ENCODE results near the gene BORCS6. TPM values are rescaled to one million over a fixed set of nuclear protein-coding genes. Genes with fewer than 3 reads are reported as not detected.

Gene BORCS6
- total and polyA plus RNA-seq, 2 of the 13 experiments (the other 11 are each of a cell fraction or from before 2014, with no cell fraction given) = 2.0 to 5.1 TPM

DNA sequence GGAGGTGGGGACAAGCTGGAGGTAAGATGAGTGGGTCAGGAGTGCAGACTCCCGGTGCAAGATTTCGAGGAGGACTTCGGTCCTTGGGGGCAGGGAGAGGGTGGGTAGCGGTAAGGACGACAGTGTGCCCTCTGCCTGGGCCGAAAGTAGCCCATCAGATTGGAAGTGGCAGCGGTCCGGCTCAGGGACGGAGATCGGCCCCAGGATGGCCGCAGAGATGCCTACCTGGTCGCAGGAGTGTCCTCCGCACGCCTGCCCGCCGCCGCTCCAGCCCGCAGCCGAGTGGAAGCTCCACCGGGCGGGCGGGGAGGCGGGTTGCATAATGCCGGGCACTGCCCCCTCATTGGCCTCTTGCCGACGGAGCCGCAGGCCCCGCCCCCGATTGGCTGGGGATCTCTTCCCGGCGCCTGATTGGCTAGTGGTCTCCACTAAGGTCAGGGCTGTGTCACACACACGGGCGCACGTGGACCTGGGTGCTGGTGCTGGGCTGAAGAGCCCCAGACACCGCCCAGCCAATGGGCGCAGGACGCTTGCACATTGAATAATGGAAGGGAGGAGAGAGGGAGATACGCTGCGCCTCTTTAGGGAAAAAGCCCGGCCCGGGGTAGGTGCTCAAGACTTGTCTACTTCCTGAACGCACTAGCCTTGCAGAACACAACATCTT is 37.7 kb downstream of the BORCS6 start, which contains the start of gene PER1 (continued):
- TF ChIP-seq DNMT1 (CRISPR knock-in tag; IDR thresholded peaks at IDR 0.05) (no peak), ZNF619 (CRISPR knock-in tag; IDR thresholded peaks at IDR 0.05) (no peak), JDP2 (CRISPR knock-in tag; IDR thresholded peaks at IDR 0.05; ENCODE audit: borderline replicate concordance) (no peak), KDM5B (CRISPR knock-in tag; IDR thresholded peaks at IDR 0.05; ENCODE audit: borderline replicate concordance) (peak; percentile 65; the same call in 1 of the 2 replicates), ZFX (CRISPR knock-in tag; IDR thresholded peaks at IDR 0.05; ENCODE audit: low read depth) (peak; percentile 36; the same call in 1 of the 2 replicates), HOXA3 (CRISPR knock-in tag; IDR thresholded peaks at IDR 0.05) (peak; percentile 43), POLR2A (IDR thresholded peaks at IDR 0.05; ENCODE audit: insufficient read depth in 1 of 2, low read depth in 2 of 2, low read length in 2 of 2) (peak; percentile 30 to 79; a peak in 2 of 4 replicates), MED1 (CRISPR knock-in tag; IDR thresholded peaks at IDR 0.05) (peak; percentile 29; the same call in 1 of the 2 replicates), NFIB (CRISPR knock-in tag; IDR thresholded peaks at IDR 0.05; ENCODE audit: borderline replicate concordance) (no peak), ZNF572 (CRISPR knock-in tag; IDR thresholded peaks at IDR 0.05) (no peak), GTF3A (CRISPR knock-in tag; conservative IDR thresholded peaks at IDR 0.05) (no peak), SIX4 (CRISPR knock-in tag; IDR thresholded peaks at IDR 0.05) (0 out of 2 replicates have a peak, but pooled peaks have one; percentile 27)
- TF ChIP-seq, protein P1, sequence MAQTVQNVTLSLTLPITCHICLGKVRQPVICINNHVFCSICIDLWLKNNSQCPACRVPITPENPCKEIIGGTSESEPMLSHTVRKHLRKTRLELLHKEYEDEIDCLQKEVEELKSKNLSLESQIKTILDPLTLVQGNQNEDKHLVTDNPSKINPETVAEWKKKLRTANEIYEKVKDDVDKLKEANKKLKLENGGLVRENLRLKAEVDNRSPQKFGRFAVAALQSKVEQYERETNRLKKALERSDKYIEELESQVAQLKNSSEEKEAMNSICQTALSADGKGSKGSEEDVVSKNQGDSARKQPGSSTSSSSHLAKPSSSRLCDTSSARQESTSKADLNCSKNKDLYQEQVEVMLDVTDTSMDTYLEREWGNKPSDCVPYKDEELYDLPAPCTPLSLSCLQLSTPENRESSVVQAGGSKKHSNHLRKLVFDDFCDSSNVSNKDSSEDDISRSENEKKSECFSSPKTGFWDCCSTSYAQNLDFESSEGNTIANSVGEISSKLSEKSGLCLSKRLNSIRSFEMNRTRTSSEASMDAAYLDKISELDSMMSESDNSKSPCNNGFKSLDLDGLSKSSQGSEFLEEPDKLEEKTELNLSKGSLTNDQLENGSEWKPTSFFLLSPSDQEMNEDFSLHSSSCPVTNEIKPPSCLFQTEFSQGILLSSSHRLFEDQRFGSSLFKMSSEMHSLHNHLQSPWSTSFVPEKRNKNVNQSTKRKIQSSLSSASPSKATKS (CRISPR knock-in tag; IDR thresholded peaks at IDR 0.05) = no peak
- TF ChIP-seq, protein P2, sequence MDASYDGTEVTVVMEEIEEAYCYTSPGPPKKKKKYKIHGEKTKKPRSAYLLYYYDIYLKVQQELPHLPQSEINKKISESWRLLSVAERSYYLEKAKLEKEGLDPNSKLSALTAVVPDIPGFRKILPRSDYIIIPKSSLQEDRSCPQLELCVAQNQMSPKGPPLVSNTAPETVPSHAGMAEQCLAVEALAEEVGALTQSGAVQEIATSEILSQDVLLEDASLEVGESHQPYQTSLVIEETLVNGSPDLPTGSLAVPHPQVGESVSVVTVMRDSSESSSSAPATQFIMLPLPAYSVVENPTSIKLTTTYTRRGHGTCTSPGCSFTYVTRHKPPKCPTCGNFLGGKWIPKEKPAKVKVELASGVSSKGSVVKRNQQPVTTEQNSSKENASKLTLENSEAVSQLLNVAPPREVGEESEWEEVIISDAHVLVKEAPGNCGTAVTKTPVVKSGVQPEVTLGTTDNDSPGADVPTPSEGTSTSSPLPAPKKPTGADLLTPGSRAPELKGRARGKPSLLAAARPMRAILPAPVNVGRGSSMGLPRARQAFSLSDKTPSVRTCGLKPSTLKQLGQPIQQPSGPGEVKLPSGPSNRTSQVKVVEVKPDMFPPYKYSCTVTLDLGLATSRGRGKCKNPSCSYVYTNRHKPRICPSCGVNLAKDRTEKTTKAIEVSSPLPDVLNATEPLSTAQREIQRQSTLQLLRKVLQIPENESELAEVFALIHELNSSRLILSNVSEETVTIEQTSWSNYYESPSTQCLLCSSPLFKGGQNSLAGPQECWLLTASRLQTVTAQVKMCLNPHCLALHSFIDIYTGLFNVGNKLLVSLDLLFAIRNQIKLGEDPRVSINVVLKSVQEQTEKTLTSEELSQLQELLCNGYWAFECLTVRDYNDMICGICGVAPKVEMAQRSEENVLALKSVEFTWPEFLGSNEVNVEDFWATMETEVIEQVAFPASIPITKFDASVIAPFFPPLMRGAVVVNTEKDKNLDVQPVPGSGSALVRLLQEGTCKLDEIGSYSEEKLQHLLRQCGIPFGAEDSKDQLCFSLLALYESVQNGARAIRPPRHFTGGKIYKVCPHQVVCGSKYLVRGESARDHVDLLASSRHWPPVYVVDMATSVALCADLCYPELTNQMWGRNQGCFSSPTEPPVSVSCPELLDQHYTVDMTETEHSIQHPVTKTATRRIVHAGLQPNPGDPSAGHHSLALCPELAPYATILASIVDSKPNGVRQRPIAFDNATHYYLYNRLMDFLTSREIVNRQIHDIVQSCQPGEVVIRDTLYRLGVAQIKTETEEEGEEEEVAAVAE (CRISPR knock-in tag; IDR thresholded peaks at IDR 0.05; ENCODE audit: borderline replicate concordance) = no peak
- TF ChIP-seq, protein P3, sequence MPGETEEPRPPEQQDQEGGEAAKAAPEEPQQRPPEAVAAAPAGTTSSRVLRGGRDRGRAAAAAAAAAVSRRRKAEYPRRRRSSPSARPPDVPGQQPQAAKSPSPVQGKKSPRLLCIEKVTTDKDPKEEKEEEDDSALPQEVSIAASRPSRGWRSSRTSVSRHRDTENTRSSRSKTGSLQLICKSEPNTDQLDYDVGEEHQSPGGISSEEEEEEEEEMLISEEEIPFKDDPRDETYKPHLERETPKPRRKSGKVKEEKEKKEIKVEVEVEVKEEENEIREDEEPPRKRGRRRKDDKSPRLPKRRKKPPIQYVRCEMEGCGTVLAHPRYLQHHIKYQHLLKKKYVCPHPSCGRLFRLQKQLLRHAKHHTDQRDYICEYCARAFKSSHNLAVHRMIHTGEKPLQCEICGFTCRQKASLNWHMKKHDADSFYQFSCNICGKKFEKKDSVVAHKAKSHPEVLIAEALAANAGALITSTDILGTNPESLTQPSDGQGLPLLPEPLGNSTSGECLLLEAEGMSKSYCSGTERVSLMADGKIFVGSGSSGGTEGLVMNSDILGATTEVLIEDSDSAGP (CRISPR knock-in tag; IDR thresholded peaks at IDR 0.05; ENCODE audit: borderline replicate concordance) = peak; percentile 40; the same call in 1 of the 2 replicates
- TF ChIP-seq, protein P4, sequence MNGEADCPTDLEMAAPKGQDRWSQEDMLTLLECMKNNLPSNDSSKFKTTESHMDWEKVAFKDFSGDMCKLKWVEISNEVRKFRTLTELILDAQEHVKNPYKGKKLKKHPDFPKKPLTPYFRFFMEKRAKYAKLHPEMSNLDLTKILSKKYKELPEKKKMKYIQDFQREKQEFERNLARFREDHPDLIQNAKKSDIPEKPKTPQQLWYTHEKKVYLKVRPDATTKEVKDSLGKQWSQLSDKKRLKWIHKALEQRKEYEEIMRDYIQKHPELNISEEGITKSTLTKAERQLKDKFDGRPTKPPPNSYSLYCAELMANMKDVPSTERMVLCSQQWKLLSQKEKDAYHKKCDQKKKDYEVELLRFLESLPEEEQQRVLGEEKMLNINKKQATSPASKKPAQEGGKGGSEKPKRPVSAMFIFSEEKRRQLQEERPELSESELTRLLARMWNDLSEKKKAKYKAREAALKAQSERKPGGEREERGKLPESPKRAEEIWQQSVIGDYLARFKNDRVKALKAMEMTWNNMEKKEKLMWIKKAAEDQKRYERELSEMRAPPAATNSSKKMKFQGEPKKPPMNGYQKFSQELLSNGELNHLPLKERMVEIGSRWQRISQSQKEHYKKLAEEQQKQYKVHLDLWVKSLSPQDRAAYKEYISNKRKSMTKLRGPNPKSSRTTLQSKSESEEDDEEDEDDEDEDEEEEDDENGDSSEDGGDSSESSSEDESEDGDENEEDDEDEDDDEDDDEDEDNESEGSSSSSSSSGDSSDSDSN (CRISPR knock-in tag; IDR thresholded peaks at IDR 0.05) = peak; percentile 50; the same call in 1 of the 2 replicates
- TF ChIP-seq, protein P5, sequence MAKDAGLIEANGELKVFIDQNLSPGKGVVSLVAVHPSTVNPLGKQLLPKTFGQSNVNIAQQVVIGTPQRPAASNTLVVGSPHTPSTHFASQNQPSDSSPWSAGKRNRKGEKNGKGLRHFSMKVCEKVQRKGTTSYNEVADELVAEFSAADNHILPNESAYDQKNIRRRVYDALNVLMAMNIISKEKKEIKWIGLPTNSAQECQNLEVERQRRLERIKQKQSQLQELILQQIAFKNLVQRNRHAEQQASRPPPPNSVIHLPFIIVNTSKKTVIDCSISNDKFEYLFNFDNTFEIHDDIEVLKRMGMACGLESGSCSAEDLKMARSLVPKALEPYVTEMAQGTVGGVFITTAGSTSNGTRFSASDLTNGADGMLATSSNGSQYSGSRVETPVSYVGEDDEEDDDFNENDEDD (CRISPR knock-in tag; IDR thresholded peaks at IDR 0.05; ENCODE audit: borderline replicate concordance) = peak; percentile 43; the same call in 1 of the 2 replicates

All from HepG2 (cell line).